Astrocyte (in vitro differentiated cells and primary cell): ENCODE results near the gene CLCF1.

Experiments used
- EZH2 ChIP-seq: IDR thresholded peaks from 2 replicates; pipeline ENCODE4 v1.6.1; 2012; ENCODE audit warnings: mild to moderate bottlenecking, low read length, inconsistent platforms; ENCODE audit not compliant: insufficient read depth
- TF ChIP-seq, protein P1 (sequence below): IDR thresholded peaks from 2 replicates; pipeline ENCODE4 v1.5.1; 2011; ENCODE audit warnings: low read depth, mild to moderate bottlenecking, inconsistent platforms, low read length, moderate library complexity; ENCODE audit not compliant: insufficient read depth

DNA sequence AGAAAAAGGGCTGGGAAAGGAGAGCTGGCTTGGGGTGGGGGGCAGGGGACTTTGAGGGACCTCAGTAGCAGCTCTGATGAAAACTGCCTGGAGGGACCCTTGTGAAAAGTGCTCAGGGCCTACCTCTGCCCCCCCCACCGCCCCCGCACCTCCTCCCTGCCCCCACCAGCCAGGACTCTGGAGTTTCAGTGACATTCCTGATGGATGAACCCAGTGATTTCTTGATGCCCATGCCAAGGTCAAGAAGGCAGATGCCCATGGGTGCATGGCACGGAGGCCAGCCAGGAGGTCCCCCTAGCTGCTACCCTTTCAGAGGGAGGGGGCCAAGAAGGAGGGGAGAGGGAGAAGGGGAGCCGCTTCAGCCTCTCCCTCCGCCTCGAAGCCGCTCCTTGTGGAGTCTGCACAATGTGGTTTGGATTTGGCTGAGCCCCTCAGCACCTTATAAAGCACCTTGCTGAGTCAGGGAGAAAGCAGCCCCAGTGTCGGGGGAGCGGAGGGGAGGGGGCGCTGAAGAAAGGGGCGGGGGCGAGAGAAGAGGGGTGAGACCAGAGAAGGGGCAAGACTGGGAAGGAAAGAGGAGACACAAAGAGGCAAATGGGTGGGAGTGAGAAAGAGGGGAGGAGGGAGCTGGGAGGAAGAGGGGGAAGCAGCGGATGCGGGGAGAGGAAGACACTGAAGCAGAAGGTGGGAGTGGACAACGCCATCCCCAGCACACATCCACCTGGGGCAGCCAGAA lies 2.1 kb upstream of the CLCF1 start:
- TF ChIP-seq, protein P1, sequence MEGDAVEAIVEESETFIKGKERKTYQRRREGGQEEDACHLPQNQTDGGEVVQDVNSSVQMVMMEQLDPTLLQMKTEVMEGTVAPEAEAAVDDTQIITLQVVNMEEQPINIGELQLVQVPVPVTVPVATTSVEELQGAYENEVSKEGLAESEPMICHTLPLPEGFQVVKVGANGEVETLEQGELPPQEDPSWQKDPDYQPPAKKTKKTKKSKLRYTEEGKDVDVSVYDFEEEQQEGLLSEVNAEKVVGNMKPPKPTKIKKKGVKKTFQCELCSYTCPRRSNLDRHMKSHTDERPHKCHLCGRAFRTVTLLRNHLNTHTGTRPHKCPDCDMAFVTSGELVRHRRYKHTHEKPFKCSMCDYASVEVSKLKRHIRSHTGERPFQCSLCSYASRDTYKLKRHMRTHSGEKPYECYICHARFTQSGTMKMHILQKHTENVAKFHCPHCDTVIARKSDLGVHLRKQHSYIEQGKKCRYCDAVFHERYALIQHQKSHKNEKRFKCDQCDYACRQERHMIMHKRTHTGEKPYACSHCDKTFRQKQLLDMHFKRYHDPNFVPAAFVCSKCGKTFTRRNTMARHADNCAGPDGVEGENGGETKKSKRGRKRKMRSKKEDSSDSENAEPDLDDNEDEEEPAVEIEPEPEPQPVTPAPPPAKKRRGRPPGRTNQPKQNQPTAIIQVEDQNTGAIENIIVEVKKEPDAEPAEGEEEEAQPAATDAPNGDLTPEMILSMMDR = no peak
- TF ChIP-seq EZH2 = no peak
